Measurements from ENCODE around the gene SARS2.

The SARS2 gene

DNA sequence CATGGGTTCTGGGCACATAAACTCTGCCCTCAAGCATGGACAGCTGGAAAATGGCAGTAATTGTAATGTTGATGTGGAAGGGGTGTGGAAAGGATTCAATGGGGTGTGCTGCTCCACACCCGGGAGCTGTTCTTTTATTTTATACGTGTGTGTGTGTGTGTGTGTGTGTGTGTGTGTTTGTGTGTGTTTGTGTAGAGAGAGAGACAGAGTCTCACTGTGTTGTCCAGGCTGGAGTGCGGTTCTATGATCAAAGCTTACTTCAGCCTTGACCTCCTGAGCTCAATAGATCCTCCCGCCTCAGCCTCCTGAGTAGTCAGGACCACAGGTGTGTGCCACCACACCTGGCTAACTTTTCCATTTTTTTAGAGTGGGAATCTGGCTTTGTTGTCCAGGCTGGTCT, 3.0 kb upstream of the SARS2 start:
- no peak overlapping the region for H3K4me3 ChIP-seq (ENCODE audit: low read depth, low read length)
- DNase-seq (ENCODE audit: low read depth), result no peak
- TF ChIP-seq, protein P1, sequence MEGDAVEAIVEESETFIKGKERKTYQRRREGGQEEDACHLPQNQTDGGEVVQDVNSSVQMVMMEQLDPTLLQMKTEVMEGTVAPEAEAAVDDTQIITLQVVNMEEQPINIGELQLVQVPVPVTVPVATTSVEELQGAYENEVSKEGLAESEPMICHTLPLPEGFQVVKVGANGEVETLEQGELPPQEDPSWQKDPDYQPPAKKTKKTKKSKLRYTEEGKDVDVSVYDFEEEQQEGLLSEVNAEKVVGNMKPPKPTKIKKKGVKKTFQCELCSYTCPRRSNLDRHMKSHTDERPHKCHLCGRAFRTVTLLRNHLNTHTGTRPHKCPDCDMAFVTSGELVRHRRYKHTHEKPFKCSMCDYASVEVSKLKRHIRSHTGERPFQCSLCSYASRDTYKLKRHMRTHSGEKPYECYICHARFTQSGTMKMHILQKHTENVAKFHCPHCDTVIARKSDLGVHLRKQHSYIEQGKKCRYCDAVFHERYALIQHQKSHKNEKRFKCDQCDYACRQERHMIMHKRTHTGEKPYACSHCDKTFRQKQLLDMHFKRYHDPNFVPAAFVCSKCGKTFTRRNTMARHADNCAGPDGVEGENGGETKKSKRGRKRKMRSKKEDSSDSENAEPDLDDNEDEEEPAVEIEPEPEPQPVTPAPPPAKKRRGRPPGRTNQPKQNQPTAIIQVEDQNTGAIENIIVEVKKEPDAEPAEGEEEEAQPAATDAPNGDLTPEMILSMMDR (IDR thresholded peaks at IDR 0.05; ENCODE audit: insufficient read depth, low read depth, low read length, missing control alignments), result no peak

DNA sequence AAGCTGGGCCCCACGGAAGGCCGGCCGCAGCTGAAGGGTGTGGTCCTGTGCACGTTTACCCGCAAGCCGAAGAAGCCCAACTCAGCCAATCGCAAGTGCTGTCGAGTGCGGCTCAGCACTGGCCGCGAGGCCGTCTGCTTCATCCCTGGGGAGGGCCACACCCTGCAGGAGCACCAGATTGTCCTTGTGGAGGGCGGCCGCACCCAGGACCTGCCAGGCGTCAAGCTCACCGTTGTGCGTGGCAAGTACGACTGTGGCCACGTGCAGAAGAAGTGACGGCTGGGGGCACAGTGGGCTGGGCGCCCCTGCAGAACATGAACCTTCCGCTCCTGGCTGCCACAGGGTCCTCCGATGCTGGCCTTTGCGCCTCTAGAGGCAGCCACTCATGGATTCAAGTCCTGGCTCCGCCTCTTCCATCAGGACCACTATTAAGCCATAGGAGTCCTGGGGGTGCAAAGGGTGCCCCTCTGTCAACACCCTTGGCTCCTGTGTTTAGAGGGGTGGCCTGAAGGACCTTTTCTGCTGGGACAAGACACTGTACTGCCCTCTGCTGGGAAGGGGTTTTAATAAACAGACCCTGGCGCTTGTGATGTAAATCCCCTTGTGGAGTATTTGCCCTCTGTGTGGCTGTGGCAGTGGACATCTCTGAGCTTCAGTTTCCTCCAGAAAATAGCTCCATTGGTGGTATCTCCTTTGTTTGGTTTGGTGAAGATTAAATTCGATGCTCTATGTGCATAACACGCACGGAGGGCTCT, 2.0 kb upstream of the SARS2 start:
- no peak overlapping the region for H3K4me3 ChIP-seq (ENCODE audit: low read depth, low read length)
- peak; percentile 72 for DNase-seq (ENCODE audit: low read depth)
- TF ChIP-seq, protein P1 (IDR thresholded peaks at IDR 0.05; ENCODE audit: insufficient read depth, low read depth, low read length, missing control alignments), result peak; percentile 41

DNA sequence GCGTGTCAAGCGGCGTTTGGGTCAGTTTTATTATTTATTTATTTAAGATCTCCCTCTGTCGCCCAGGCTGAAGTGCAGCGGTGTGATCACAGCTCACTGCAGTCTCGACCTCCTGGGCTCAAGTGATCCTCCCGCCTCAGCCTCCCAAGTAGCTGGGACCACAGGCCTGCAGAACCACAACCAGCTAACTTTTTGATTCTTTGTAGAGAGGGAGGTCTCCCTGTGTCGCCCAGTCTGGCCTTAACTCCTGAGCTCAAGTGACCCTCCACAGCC, 894 bp upstream of the SARS2 start:
- TF ChIP-seq, protein P1 (IDR thresholded peaks at IDR 0.05; ENCODE audit: insufficient read depth, low read depth, low read length, missing control alignments), result no peak
- H3K4me3 ChIP-seq (ENCODE audit: low read depth, low read length), result peak overlapping the region; percentile 90
- DNase-seq (ENCODE audit: low read depth), result no peak

DNA sequence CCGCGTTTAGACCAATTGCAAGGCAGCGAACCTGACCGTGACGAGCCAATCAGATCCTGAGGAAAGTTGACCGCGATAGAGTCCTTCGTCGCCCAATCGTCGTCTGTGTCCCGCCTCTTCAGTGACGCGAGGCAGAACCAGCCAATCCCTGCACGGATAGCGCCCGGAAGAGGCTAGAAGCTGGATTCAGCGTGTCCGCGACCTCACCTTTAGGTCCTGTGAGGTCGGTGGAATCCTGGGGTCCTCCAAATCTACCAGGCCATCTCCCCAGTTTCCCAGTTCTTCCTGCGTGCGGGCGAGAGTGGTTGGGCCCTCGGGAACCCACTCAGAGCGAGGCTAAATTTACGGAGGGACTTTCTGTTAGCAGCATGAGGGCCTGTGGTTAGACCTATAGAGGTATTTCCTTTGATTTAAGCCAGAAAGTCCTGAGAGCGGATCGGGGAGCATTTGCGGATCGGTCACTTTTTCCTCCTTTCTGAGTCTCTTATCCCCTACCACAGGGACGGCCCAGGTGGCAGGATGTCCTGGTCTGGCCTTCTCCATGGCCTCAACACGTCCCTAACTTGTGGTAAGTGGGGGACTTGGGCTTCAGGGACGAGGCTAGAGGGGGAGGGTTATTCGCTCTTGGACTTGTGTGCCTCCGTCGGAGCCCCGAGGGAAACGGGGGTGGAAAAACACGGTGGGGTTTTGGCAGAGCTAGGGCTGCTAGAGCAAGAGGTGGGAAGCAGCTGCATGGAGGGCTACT, 385 bp upstream of the SARS2 start, which contains the start of gene MRPS12:
TSS of gene MRPS12 (plus strand) at position 169 of the 745 bp plus-strand sequence. CDS start at position 520, 351 bp downstream.
- H3K4me3 ChIP-seq (ENCODE audit: low read depth, low read length), result peak within 1 kb of the TSS; percentile 90
- TF ChIP-seq, protein P1 (IDR thresholded peaks at IDR 0.05; ENCODE audit: insufficient read depth, low read depth, low read length, missing control alignments), result no peak
- peak; percentile 100 for DNase-seq (ENCODE audit: low read depth)

DNA sequence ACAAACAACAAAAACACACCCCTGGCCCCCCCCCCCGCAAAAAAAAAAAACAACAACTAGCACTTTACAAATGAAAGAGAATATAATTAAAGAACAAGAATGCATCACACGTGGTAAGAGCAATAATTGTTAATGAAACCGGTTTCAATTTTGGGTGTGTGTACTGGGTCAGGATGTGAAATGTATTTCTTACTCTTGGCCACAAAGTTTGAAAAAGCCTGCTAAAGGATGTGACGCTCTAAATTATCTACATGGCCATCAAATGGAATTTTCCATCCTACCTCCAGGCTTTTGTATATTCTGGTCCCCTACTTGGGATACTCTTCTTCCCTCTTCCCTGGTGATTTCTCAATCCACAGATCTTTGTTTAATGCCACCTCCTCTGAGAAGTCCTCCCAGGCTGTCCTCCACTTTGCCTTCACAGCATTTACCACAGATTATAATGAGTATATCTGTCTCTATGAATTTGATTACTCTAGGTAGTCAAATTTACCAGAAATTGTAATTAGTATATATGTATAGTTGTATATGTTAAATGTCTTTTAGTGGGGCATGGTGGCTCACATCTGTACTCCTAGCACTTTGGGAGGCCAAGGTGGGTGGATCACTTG, 2.1 kb downstream of the SARS2 start:
- TF ChIP-seq, protein P1 (IDR thresholded peaks at IDR 0.05; ENCODE audit: insufficient read depth, low read depth, low read length, missing control alignments), result no peak
- DNase-seq (ENCODE audit: low read depth), result no peak
- H3K4me3 ChIP-seq (ENCODE audit: low read depth, low read length), result no peak overlapping the region

DNA sequence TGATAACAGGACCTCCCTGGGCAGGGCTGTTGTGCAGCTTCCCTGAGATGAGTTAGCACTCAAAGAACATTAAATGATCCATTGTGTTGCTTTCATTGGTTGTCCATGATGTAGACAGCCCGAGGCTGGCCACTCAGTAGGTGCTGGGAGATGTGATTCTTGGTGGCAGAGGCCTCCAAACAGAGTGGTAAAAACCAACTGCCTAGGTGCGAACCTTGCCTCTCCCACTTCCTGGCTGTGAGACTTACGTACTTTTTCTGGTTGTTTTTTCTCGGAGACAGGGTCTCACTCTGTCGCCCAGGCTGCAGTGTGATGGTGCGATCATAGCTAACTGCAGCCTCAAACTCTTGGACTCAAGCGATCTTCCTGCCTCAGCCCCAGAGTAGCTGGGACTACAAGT, 6.2 kb downstream of the SARS2 start:
- no peak for DNase-seq (ENCODE audit: low read depth)

More for the DNA sequence above, 6.2 kb downstream of the SARS2 start:
- TF ChIP-seq, protein P1 (IDR thresholded peaks at IDR 0.05; ENCODE audit: insufficient read depth, low read depth, low read length, missing control alignments), result no peak
- no peak overlapping the region for H3K4me3 ChIP-seq (ENCODE audit: low read depth, low read length)

Data from GM12865 (cell line).